ENCODE measurements around the gene PRKAR1B. TPM values are rescaled to one million over a fixed set of nuclear protein-coding genes. Genes with fewer than 3 reads are reported as not detected.

PRKAR1B gene
- total RNA-seq, 2 donors from 2014 or later, result 2.0 to 3.4 TPM

DNA sequence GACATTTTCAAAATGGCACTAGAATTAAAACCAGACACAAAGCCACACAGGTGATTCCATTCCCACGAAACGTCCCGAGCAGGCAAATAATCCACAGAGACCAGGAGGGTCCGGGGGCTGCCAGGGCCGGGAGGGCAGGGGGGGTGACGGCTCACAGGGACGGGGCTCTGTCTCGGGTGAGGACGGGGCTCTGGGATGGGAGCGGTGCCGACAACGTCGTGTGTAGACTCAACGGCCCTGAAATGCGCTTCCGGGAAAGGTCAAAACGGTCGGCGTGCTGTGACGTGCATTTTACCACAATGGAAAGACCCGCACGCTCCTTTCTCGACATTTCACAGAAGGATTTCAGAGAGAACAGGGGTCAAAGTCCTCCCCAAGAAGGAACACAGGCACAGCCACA is 144.2 kb downstream of the PRKAR1B start:
- no peak overlapping the region for H3K4me3 ChIP-seq
- no peaks in the 10 kb centered on the region for H3K27me3 ChIP-seq
- no peaks in the 10 kb centered on the region for H3K36me3 ChIP-seq (replicated peaks in 1 of 2; ENCODE audit: insufficient read depth in 1 of 2, low read depth in 2 of 2)
- no peak overlapping the region for H3K27ac ChIP-seq
- H3K9me3 ChIP-seq, result no peaks in the 10 kb centered on the region
- ATAC-seq, result no peak
- WGBS, 2 donors, result 91 to 97% methylated on average over 23 of the region's 23 CpGs
- intact Hi-C loops (cut with DNase I), result no loop called here
- H3K4me1 ChIP-seq, result no peaks in the 10 kb centered on the region
- TF ChIP-seq, protein P1, sequence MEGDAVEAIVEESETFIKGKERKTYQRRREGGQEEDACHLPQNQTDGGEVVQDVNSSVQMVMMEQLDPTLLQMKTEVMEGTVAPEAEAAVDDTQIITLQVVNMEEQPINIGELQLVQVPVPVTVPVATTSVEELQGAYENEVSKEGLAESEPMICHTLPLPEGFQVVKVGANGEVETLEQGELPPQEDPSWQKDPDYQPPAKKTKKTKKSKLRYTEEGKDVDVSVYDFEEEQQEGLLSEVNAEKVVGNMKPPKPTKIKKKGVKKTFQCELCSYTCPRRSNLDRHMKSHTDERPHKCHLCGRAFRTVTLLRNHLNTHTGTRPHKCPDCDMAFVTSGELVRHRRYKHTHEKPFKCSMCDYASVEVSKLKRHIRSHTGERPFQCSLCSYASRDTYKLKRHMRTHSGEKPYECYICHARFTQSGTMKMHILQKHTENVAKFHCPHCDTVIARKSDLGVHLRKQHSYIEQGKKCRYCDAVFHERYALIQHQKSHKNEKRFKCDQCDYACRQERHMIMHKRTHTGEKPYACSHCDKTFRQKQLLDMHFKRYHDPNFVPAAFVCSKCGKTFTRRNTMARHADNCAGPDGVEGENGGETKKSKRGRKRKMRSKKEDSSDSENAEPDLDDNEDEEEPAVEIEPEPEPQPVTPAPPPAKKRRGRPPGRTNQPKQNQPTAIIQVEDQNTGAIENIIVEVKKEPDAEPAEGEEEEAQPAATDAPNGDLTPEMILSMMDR (IDR thresholded peaks at IDR 0.05), result no peak
- no peak for TF ChIP-seq POLR2A (IDR thresholded peaks at IDR 0.05)
- no peak for DNase-seq

DNA sequence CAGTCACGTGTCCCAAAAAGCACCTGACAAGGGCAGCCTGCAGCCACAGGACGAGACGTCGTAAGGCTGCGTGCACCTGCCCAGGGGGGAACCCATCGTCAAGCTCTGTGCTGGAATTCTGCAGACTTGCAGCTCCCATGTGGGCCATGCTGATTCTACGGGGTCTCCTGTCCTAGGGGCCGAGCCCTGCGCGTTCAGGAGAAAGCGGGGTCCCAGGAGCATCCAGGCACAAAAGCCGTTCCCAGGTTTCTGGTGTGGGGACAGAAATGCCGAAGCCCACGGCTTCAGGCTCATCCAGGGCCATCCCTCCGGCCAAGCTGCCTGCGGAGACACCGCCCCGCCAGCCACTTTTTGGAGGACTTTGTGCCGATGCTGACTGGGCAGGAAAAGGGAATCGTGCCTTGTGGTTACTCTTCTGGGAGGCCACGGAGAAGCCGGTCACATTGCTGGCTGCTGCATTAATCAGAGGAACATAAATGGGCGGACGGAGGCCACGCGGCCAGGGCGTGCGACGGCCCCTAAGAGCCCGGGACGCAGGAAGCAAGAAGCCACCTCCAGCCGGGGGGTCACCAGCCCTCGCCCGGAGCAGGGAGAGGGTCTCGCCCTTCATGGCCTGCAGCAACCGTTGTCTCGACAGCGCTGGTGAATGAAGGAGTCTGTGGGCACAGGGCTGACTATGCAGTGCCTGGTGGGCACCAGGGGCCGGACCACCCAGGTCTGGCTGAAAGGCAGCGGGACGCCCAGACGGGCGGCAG is 144.8 kb downstream of the PRKAR1B start:
- TF ChIP-seq, protein P1 (IDR thresholded peaks at IDR 0.05), result no peak
- TF ChIP-seq POLR2A (IDR thresholded peaks at IDR 0.05), result no peak
- no peaks in the 10 kb centered on the region for H3K27me3 ChIP-seq
- no peaks in the 10 kb centered on the region for H3K36me3 ChIP-seq (replicated peaks in 1 of 2; ENCODE audit: insufficient read depth in 1 of 2, low read depth in 2 of 2)
- 87 to 95% methylated on average over 26 to 42 of the region's 43 CpGs for WGBS, 2 donors
- H3K9me3 ChIP-seq, result no peaks in the 10 kb centered on the region
- intact Hi-C loops (cut with DNase I), result no loop called here
- DNase-seq (no peak), ATAC-seq (no peak)
- H3K4me1 ChIP-seq, result no peaks in the 10 kb centered on the region
- no peak overlapping the region for H3K4me3 ChIP-seq
- no peak overlapping the region for H3K27ac ChIP-seq

DNA sequence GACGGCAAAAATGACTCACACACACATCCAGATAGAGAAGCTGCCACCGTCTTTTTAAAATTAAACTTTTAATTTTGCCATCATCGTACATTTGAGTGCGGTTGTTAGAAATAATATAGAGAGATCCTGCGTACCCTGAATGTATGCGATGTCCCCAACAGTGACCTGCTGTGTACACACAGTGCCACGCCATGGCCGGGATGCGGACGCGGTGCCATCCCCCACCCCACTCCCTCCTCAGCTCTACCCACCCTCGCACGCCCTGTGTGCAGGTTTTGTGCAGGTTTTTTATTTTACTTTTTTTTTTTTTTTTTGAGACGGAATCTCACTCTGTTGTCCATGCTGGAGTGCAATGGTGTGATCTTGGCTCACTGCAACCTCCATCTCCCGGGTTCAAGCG is 148.7 kb downstream of the PRKAR1B start:
- no peak for TF ChIP-seq POLR2A (IDR thresholded peaks at IDR 0.05)
- TF ChIP-seq, protein P1 (IDR thresholded peaks at IDR 0.05), result no peak
- WGBS, 2 donors, result 96 to 97% methylated on average over 14 to 16 of the region's 16 CpGs
- DNase-seq, result no peak

DNA sequence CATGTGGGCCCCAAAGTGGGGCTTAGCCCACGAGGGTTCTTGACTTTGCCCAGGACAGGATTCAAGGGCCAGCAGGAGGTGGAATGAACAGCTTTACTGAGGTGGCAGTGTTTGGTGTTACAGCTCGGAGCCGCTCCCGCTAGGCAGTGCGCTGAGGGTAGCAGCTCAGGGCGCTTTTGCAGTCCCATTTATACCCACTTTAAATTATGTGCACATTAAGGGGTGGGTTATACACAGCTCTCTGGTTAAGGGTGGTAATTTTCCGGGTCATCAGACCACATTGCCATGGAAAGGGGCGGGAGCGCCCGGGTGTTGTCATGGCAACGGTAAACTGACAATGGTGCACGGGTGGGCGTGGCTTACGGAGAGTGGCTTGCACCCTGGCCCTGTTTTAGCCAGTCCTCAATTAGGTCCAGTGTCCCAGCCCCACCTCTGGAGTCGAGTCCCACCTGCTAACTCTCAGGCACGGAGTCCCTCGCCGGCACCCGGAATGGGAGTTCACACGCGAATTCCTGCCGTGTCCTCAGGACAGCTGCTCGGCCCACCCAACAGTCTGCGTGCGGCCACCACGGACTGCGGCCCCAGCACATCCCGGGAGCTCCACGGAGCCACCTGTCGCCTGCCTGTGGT is 149.2 kb downstream of the PRKAR1B start:
- H3K4me1 ChIP-seq, result no peaks in the 10 kb centered on the region
- no peaks in the 10 kb centered on the region for H3K27me3 ChIP-seq
- ATAC-seq (no peak), DNase-seq (no peak)
- no peak overlapping the region for H3K27ac ChIP-seq
- intact Hi-C loops (cut with DNase I), result no loop called here
- H3K36me3 ChIP-seq (replicated peaks in 1 of 2; ENCODE audit: insufficient read depth in 1 of 2, low read depth in 2 of 2), result no peaks in the 10 kb centered on the region
- no peaks in the 10 kb centered on the region for H3K9me3 ChIP-seq
- H3K4me3 ChIP-seq, result no peak overlapping the region
- no peak for TF ChIP-seq POLR2A (IDR thresholded peaks at IDR 0.05)
- TF ChIP-seq, protein P1 (IDR thresholded peaks at IDR 0.05), result no peak
- WGBS, 2 donors, result 88 to 93% methylated on average over 20 to 29 of the region's 30 CpGs

More for the DNA sequence above, 148.7 kb downstream of the PRKAR1B start:
- H3K27ac ChIP-seq, result no peak overlapping the region
- no peaks in the 10 kb centered on the region for H3K9me3 ChIP-seq
- ATAC-seq, result no peak
- H3K27me3 ChIP-seq, result no peaks in the 10 kb centered on the region
- H3K4me3 ChIP-seq, result no peak overlapping the region
- intact Hi-C loops (cut with DNase I), result no loop called here
- no peaks in the 10 kb centered on the region for H3K4me1 ChIP-seq
- H3K36me3 ChIP-seq (replicated peaks in 1 of 2; ENCODE audit: insufficient read depth in 1 of 2, low read depth in 2 of 2), result no peaks in the 10 kb centered on the region
